IgD-negative memory B cell (primary cell): Measurements from ENCODE around the gene STK25. TPM values are rescaled to one million over a fixed set of nuclear protein-coding genes. Genes with fewer than 3 reads are reported as not detected.
"Not testable (repeated sequence)": the region's sequence is repeated elsewhere in the genome, so short reads cannot be mapped to it uniquely, and the experiment has no call there.

Experiments
- H3K27ac Mint-ChIP-seq, 3 donors: one replicate each; pipeline ENCODE4 v1.8.0; 2020 to 2022; ENCODE audit warnings: mild to moderate bottlenecking in 3 of 3, mixed read lengths in 3 of 3, moderate library complexity in 1 of 3
- H3K27me3 Mint-ChIP-seq: one replicate; pipeline ENCODE4 v1.8.0; 2021; ENCODE audit warnings: mixed read lengths
- H3K36me3 Mint-ChIP-seq: one replicate; pipeline ENCODE4 v1.8.0; 2020; ENCODE audit warnings: mild to moderate bottlenecking, mixed read lengths
- H3K4me1 Mint-ChIP-seq, 3 donors: one replicate each; pipeline ENCODE4 v1.8.0; 2020 to 2022; ENCODE audit warnings: mixed read lengths in 3 of 3, mild to moderate bottlenecking in 1 of 3
- H3K4me3 Mint-ChIP-seq, 4 donors: one replicate each; pipeline ENCODE4 v1.8.0; 2020 to 2022; ENCODE audit warnings: mild to moderate bottlenecking in 4 of 4, mixed read lengths in 4 of 4, moderate library complexity in 3 of 4
- H3K9me3 Mint-ChIP-seq, 3 donors: one replicate each; pipeline ENCODE4 v1.8.0; 2020 to 2021; ENCODE audit warnings: mixed read lengths in 3 of 3, mild to moderate bottlenecking in 1 of 3
- polyA plus RNA-seq: library from polyadenylated mRNA; unstranded; fragments of 300-500 nt; fragmentation: Illumina TruSeq; gene quantifications from one replicate; pipeline ENCODE4 v1.2.3, GENCODE V29; 2021

STK25 gene
- polyA plus RNA-seq, 1 donor from 2014 or later = 90.5 TPM

- H3K36me3 Mint-ChIP-seq = no peaks in the 10 kb centered on the region
- no peak overlapping the region for H3K4me3 Mint-ChIP-seq
- H3K27me3 Mint-ChIP-seq = peaks cover 2% of the 10 kb centered on the region
- H3K9me3 Mint-ChIP-seq = no peaks in the 10 kb centered on the region
- H3K27ac Mint-ChIP-seq = no peak overlapping the region
- H3K4me1 Mint-ChIP-seq = no peaks in the 10 kb centered on the region
Measured at GRCh38 chr2:241532168-241532567, 23.8 kb upstream of the STK25 start.

DNA sequence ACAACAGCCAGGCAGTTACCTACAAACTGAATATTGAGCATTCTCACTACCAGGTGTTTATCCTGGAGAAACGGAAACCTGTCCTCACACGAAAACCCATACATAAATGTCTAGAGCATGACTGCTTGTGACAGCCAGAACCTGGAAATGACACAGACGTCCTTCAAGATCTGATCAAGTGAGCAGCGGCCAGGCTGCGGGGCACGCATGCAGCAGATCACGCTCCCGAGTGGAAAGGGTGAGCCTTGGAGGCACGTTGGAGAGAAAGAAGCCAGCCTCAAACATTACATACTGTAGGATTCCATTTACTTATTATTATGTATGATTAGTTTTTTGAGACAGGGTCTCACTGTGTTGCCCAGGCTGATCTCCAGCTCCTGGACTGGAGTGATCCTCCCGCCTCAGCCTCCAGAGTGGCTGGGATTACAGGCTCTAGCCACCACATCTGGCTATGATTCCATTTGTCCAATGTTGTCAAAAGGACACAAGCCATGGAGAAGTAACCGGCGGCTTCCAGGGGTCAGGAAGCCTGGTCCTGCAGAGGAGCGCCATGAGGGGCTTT lies 22.9 kb upstream of the STK25 start:
- H3K27ac Mint-ChIP-seq = no peak overlapping the region
- peaks cover 0 to 4% (median 4%) of the 10 kb centered on the region in 3 donors for H3K9me3 Mint-ChIP-seq
- H3K4me1 Mint-ChIP-seq = no peaks in the 10 kb centered on the region
- no peaks in the 10 kb centered on the region for H3K36me3 Mint-ChIP-seq
- peaks cover 2% of the 10 kb centered on the region for H3K27me3 Mint-ChIP-seq
- H3K4me3 Mint-ChIP-seq = no peak overlapping the region

DNA sequence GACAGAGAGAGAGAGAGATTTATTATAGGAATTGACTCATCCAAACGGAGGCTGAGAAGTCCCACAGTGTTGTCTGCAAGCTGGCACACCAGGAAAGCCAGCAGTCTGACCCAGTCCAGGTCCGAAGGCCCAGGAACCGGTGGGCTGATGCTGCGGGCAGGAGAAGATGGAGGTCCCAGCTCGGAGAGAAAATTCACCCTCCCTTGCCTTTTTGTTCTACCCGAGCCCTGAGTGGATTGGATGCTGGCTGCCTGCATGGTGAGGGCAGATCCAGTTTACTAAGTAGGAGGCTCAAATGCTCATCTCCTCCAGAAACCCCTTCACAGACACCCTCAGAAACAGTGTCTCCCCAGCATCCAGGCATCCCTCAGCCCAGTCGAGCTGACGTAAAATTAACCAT lies 22.2 kb upstream of the STK25 start:
- Mint-ChIP-seq H3K4me3 (no peak overlapping the region), H3K27me3 (peaks cover 2% of the 10 kb centered on the region), H3K9me3 (peaks cover 3 to 8% (median 4%) of the 10 kb centered on the region in 3 donors), H3K27ac (no peak overlapping the region), H3K36me3 (no peaks in the 10 kb centered on the region), H3K4me1 (no peaks in the 10 kb centered on the region)

GRCh38 chr2:241525818-241526780 lies 17.7 kb upstream of the STK25 start:
- H3K27ac Mint-ChIP-seq, H3K4me1 Mint-ChIP-seq, H3K9me3 Mint-ChIP-seq, H3K4me3 Mint-ChIP-seq, H3K36me3 Mint-ChIP-seq: not testable (repeated sequence)
- H3K27me3 Mint-ChIP-seq = peaks cover 11% of the 10 kb centered on the region

DNA sequence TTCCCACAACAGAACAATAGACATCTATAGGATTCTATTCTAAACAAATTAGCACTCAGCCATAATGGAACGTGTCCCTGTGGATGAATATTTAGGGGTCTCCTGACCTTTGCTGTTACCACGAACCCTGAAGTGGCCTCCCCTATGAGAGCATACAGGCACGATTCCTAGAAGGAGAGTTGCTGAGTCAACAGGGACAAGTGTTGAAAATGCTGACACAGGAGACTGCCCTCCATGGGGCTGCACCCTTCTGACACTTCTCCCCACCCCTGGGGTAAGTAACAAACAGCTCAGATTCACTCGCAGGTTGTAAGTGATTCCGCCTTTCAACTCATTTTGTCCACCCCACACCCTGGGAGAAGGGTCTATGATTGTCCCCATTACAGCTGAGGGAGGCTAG lies 14.1 kb upstream of the STK25 start:
- Mint-ChIP-seq H3K27me3 (peaks cover 19% of the 10 kb centered on the region), H3K27ac (no peak overlapping the region), H3K4me3 (no peak overlapping the region), H3K36me3 (peaks cover 2% of the 10 kb centered on the region), H3K4me1 (no peaks in the 10 kb centered on the region), H3K9me3 (peaks cover 3 to 8% (median 4%) of the 10 kb centered on the region in 3 donors)

DNA sequence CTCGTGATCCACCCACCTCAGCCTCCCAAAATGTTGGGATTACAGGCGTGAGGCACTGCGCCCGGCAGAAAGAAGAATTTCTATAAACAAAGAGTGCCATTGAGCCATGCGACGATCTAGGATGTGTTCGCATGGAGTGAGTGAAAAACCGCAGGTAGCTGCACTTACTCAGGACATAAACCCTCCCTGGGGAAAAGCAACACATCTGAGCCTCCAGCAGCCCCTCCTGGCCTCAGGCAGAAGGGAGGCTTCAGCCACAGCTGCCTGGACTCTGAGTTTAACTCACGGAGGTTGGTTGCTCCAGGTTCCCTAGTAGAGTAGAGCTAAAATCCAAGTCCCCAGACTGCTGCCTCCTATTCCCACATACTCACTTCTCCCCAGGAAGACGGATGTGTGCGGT lies 11.3 kb upstream of the STK25 start:
- no peak overlapping the region for H3K27ac Mint-ChIP-seq
- peaks cover 2 to 9% (median 3%) of the 10 kb centered on the region in 3 donors for H3K4me1 Mint-ChIP-seq
- peaks cover 19% of the 10 kb centered on the region for H3K27me3 Mint-ChIP-seq
- no peak overlapping the region for H3K4me3 Mint-ChIP-seq
- H3K9me3 Mint-ChIP-seq = no peaks in the 10 kb centered on the region
- H3K36me3 Mint-ChIP-seq = peaks cover 4% of the 10 kb centered on the region

- Mint-ChIP-seq H3K4me1 (peaks cover 2 to 10% (median 3%) of the 10 kb centered on the region in 3 donors), H3K27me3 (peaks cover 14% of the 10 kb centered on the region), H3K36me3 (peaks cover 2% of the 10 kb centered on the region), H3K27ac (peak overlapping the region in 2 of 3 donors; percentile 1 to 47), H3K4me3 (peak overlapping the region in 1 of 4 donors; percentile 63), H3K9me3 (no peaks in the 10 kb centered on the region)
Measured at GRCh38 chr2:241517297-241517696, 8.9 kb upstream of the STK25 start.

GRCh38 chr2:241516520-241516965 lies 8.2 kb upstream of the STK25 start:
- Mint-ChIP-seq H3K27me3 (peaks cover 11% of the 10 kb centered on the region), H3K9me3 (no peaks in the 10 kb centered on the region), H3K4me3 (no peak overlapping the region), H3K36me3 (peaks cover 2% of the 10 kb centered on the region), H3K27ac (no peak overlapping the region), H3K4me1 (peaks cover 2 to 10% (median 3%) of the 10 kb centered on the region in 3 donors)

DNA sequence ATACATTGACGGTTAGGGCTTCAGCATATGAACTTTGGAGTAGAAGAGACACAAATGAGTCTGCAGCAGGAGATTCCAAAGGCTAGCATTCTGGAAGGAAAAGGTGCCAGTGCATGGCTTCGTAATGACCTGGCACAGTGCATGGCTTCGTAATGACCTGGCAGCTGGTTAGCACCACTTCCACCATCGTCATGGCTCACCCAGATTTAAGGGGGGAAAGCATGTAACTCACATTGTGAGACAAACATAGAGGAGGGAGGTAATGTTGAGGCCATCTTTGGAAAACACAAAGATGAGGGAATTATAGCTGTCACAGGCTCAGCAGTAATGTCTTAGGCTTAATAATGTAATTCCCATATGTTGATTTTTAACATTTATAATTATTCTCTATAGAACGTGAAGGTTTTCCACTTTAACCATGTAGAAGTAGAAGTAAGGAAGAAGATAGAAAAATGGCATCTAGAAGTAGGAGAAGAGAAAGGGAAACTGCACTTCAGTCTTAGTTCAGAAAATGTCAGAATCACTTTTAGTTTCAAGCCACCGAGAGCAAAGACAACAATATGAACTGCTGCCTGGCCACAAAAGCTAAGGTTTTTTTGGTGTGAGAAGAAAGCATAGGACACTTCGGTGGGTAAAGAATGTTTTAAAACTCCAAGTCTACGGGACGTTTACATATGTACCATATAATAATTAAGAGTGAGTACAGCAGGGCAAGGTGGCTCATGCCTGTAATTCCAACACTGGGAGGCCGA lies 6.8 kb upstream of the STK25 start:
- Mint-ChIP-seq H3K9me3 (no peaks in the 10 kb centered on the region), H3K27ac (peak overlapping the region in 1 of 3 donors; percentile 1), H3K36me3 (peaks cover 2% of the 10 kb centered on the region), H3K27me3 (peaks cover 7% of the 10 kb centered on the region), H3K4me3 (peak overlapping the region in 1 of 4 donors; percentile 17), H3K4me1 (peaks cover 3 to 10% (median 4%) of the 10 kb centered on the region in 3 donors)

- peak overlapping the region in 1 of 4 donors; percentile 17 for H3K4me3 Mint-ChIP-seq
- peaks cover 4 to 12% (median 5%) of the 10 kb centered on the region in 3 donors for H3K4me1 Mint-ChIP-seq
- H3K9me3 Mint-ChIP-seq = no peaks in the 10 kb centered on the region
- peaks cover 2% of the 10 kb centered on the region for H3K36me3 Mint-ChIP-seq
- H3K27me3 Mint-ChIP-seq = peaks cover 3% of the 10 kb centered on the region
- H3K27ac Mint-ChIP-seq = no peak overlapping the region
Measured at GRCh38 chr2:241514553-241514952, 6.2 kb upstream of the STK25 start.

GRCh38 chr2:241511091-241511741 lies 2.8 kb upstream of the STK25 start:
- Mint-ChIP-seq H3K4me3 (peak overlapping the region in 2 of 4 donors; percentile 6 to 68), H3K9me3 (no peaks in the 10 kb centered on the region), H3K27me3 (no peaks in the 10 kb centered on the region), H3K27ac (peak overlapping the region in 1 of 3 donors; percentile 78), H3K4me1 (peaks cover 11 to 14% (median 14%) of the 10 kb centered on the region in 3 donors), H3K36me3 (no peaks in the 10 kb centered on the region)

DNA sequence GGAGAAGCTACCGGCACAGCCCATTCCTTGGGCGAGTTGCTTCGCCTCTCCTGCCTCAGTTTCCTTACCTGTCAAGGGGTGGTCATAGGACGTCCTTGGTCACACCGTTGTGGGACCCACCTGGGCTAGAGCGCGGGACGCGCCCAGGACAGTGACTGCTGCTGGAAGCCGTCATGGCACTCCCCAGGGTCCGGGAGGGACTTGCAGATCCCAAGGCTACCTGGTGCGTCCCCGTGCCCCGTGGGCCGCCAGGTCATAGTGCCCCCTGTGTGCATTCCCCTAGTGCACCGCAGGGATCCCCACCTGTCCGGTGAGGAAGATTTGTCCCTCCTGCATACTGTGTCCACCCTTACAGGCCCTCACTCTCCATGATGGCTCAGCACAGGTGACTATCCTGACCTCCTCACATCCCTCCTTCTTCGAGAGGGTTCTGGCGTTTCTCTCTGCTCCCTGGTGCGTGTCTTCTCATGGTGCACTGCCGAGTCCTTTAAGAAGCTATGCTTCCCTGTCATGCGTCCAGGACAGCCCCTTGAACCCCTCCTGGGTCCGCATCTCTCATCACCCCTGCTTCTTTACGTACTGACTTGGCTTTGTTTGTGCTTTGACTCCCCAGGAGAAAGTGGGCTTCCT lies 886 bp upstream of the STK25 start:
- no peaks in the 10 kb centered on the region for H3K9me3 Mint-ChIP-seq
- peak overlapping the region; percentile 28 to 94 (median 78) for H3K27ac Mint-ChIP-seq
- peak overlapping the region; percentile 78 to 95 (median 90) for H3K4me3 Mint-ChIP-seq
- no peaks in the 10 kb centered on the region for H3K36me3 Mint-ChIP-seq
- no peaks in the 10 kb centered on the region for H3K27me3 Mint-ChIP-seq
- peaks cover 4 to 13% (median 12%) of the 10 kb centered on the region in 3 donors for H3K4me1 Mint-ChIP-seq

GRCh38 chr2:241507430-241508239 lies 749 bp downstream of the STK25 start:
- Mint-ChIP-seq H3K4me3 (peak overlapping the region; percentile 81 to 90 (median 88)), H3K9me3 (no peaks in the 10 kb centered on the region), H3K27me3 (no peaks in the 10 kb centered on the region), H3K27ac (peak overlapping the region in 1 of 3 donors; percentile 80), H3K36me3 (no peaks in the 10 kb centered on the region), H3K4me1 (peaks cover 4 to 13% (median 12%) of the 10 kb centered on the region in 3 donors)
